Right lobe of liver (tissue), 4 donors: Measurements from ENCODE around the gene C16orf89.

Experiments
- CTCF ChIP-seq, 4 donors: fragments of 200-600 bp in 3 of 4; fragments of 450-650 bp in 1 of 4; IDR thresholded peaks; one replicate each; pipeline versions ENCODE4 v1.5.1 to v1.8.0; 2016 to 2022; ENCODE audit warnings: antibody characterized with exemption in 4 of 4, mild to moderate bottlenecking in 2 of 4
- POLR2A ChIP-seq: fragments of 450-650 bp; IDR thresholded peaks from one replicate; pipeline ENCODE4 v1.6.1; 2017; ENCODE audit warnings: antibody characterized with exemption, mild to moderate bottlenecking
- donor health status: DM: no; HTN: no; CAD: no.
- donor health status: DM: no; HTN: no; CAD: no.
- donor health status: DM: no; HTN: yes; CAD: no.

GRCh38 chr16:5056352-5056751 is 9.4 kb downstream of the C16orf89 start:
- peak in 3 of 4 donors; percentile 7 to 23 (median 12) for TF ChIP-seq CTCF (IDR thresholded peaks at IDR 0.05)
- no peak for TF ChIP-seq POLR2A
